Breast epithelium (tissue), 4 donors: Measurements from ENCODE around the gene DDC. TPM values are rescaled to one million over a fixed set of nuclear protein-coding genes. Genes with fewer than 3 reads are reported as not detected.

Experiments used
- DNase-seq, 2 donors: peaks; one replicate each; pipeline ENCODE4 v3.0.0-alpha.2; 2019; ENCODE audit warnings: low spot score in 2 of 2
- H3K27ac ChIP-seq, 2 donors: fragments of 200-600 bp; sonication (generic) in 1 of 2; one replicate each; pipeline ENCODE4 v1.5.1; 2016 to 2019; ENCODE audit warnings: mild to moderate bottlenecking in 1 of 2
- H3K27me3 ChIP-seq, 2 donors: fragments of 200-600 bp; sonication (generic) in 1 of 2; one replicate each; pipeline versions ENCODE4 v1.5.1 to v1.6.0; 2017 to 2019; ENCODE audit warnings: control low read depth in 1 of 2, mild to moderate bottlenecking in 1 of 2
- H3K36me3 ChIP-seq: fragments of 200-600 bp; one replicate; pipeline ENCODE4 v1.5.1; 2019
- H3K4me1 ChIP-seq, 2 donors: fragments of 200-600 bp; sonication (generic); one replicate each; pipeline ENCODE4 v1.5.1; 2016 to 2019; ENCODE audit warnings: control low read depth in 1 of 2
- H3K4me3 ChIP-seq, 3 donors: fragments of 200-600 bp; sonication (generic); 1 replicate in 2 of 3; 2 replicates in 1 of 3; pipeline ENCODE4 v1.5.1; 2016 to 2019; ENCODE audit warnings: mild to moderate bottlenecking in 3 of 3, moderate library complexity in 2 of 3
- H3K9me3 ChIP-seq, 2 donors: fragments of 200-600 bp; sonication (generic) in 1 of 2; one replicate each; pipeline ENCODE4 v1.5.1; 2016 to 2019; ENCODE audit warnings: control low read depth in 1 of 2
- CTCF ChIP-seq, 3 donors: fragments of 450-650 bp; IDR thresholded peaks; one replicate each; pipeline ENCODE4 v1.5.1; 2016 to 2017; ENCODE audit warnings: antibody characterized with exemption in 3 of 3, mild to moderate bottlenecking in 3 of 3, moderate library complexity in 3 of 3
- POLR2A ChIP-seq: fragments of 450-650 bp; IDR thresholded peaks from one replicate; pipeline ENCODE4 v1.6.1; 2016; ENCODE audit warnings: antibody characterized with exemption, mild to moderate bottlenecking, moderate library complexity
- POLR2AphosphoS5 ChIP-seq, 3 donors: sonication (generic); formaldehyde crosslinking; IDR thresholded peaks; one replicate each; pipeline ENCODE4 v1.6.1; 2017; ENCODE audit warnings: antibody characterized with exemption in 3 of 3
- intact Hi-C: fragments of 100-400 bp; cut with DNase I; formaldehyde crosslinking; loops from one replicate; pipeline ENCODE4 v1.15.1; 2023; ENCODE audit warnings: low total_unique reads
- total RNA-seq, 3 donors: library from RNA; depleted of rRNA; stranded (reverse); fragments of >200 nt; gene quantifications; one replicate each; pipeline ENCODE4 v1.1.0, GENCODE V29; 2016

Gene DDC
- total RNA-seq, 3 donors from 2014 or later = 0.29 to 0.33 TPM; not detected in 1

- DNase-seq = no peak
- Histone ChIP-seq H3K27me3 (no peaks in the 10 kb centered on the region), H3K4me3 (no peak overlapping the region), H3K27ac (no peak overlapping the region), H3K9me3 (no peaks in the 10 kb centered on the region), H3K4me1 (no peaks in the 10 kb centered on the region), H3K36me3 (peaks cover 4% of the 10 kb centered on the region)
- no peak for TF ChIP-seq CTCF (IDR thresholded peaks at IDR 0.05)
- no peak for TF ChIP-seq POLR2AphosphoS5 (IDR thresholded peaks at IDR 0.05)
- no peak for TF ChIP-seq POLR2A
- intact Hi-C loops = no loop called here
Measured at GRCh38 chr7:50608196-50608906, 43.1 kb upstream of the DDC start.

DNA sequence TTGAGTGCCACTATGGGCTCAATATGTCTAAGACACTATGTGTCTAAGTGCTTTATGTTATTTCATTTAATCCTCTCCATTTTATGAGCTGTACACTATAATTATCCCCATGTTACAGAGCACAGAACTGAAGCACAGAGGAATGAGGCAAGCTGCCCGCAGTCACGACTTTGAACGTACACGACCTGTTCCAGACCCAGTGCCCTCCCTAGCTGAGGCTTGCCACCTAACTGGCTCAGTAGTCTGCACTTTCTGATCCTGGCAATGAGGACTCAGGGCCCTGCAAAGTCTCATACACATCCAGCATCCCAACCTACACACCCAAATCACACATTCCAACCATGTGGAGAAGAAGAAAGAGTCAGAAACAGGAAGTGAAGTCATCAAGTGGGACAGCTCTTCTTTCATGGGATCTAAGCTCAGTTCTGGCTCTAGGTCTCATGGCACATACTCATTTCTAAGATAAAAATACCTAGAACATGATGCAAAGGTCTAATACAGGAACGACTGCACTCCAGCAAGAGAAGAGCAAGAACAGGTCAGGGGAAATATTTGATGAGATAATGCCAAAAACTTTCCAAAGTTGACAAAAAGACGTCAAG is 42.4 kb upstream of the DDC start:
- H3K4me3 ChIP-seq = no peak overlapping the region
- H3K27me3 ChIP-seq = no peaks in the 10 kb centered on the region
- no peaks in the 10 kb centered on the region for H3K9me3 ChIP-seq
- H3K36me3 ChIP-seq = peaks cover 4% of the 10 kb centered on the region
- TF ChIP-seq CTCF (IDR thresholded peaks at IDR 0.05) (no peak), POLR2AphosphoS5 (IDR thresholded peaks at IDR 0.05) (no peak), POLR2A (no peak)
- no peak for DNase-seq
- H3K4me1 ChIP-seq = no peaks in the 10 kb centered on the region
- H3K27ac ChIP-seq = no peak overlapping the region
- intact Hi-C loops = no loop called here

- DNase-seq = no peak
- Histone ChIP-seq H3K27ac (no peak overlapping the region), H3K9me3 (no peaks in the 10 kb centered on the region), H3K4me3 (no peak overlapping the region), H3K27me3 (no peaks in the 10 kb centered on the region), H3K4me1 (no peaks in the 10 kb centered on the region), H3K36me3 (peaks cover 4% of the 10 kb centered on the region)
- intact Hi-C loops = no loop called here
- TF ChIP-seq CTCF (IDR thresholded peaks at IDR 0.05) = no peak
- no peak for TF ChIP-seq POLR2A
- TF ChIP-seq POLR2AphosphoS5 (IDR thresholded peaks at IDR 0.05) = no peak
Measured at GRCh38 chr7:50605059-50605458, 39.9 kb upstream of the DDC start.

GRCh38 chr7:50603287-50603686 is 38.1 kb upstream of the DDC start:
- TF ChIP-seq POLR2AphosphoS5 (IDR thresholded peaks at IDR 0.05) (no peak), POLR2A (no peak), CTCF (IDR thresholded peaks at IDR 0.05) (no peak)
- no peak for DNase-seq
- intact Hi-C loops = no loop called here
- Histone ChIP-seq H3K9me3 (no peaks in the 10 kb centered on the region), H3K27me3 (no peaks in the 10 kb centered on the region), H3K4me3 (no peak overlapping the region), H3K27ac (no peak overlapping the region), H3K4me1 (no peaks in the 10 kb centered on the region), H3K36me3 (peaks cover 4% of the 10 kb centered on the region)

- DNase-seq = no peak
- H3K4me1 ChIP-seq = no peaks in the 10 kb centered on the region
- no peak overlapping the region for H3K27ac ChIP-seq
- intact Hi-C loops = no loop called here
- no peak overlapping the region for H3K4me3 ChIP-seq
- no peaks in the 10 kb centered on the region for H3K36me3 ChIP-seq
- no peak for TF ChIP-seq POLR2A
- TF ChIP-seq POLR2AphosphoS5 (IDR thresholded peaks at IDR 0.05) = no peak
- TF ChIP-seq CTCF (IDR thresholded peaks at IDR 0.05) = no peak
- H3K27me3 ChIP-seq = no peaks in the 10 kb centered on the region
- H3K9me3 ChIP-seq = no peaks in the 10 kb centered on the region
Measured at GRCh38 chr7:50599385-50599784, 34.2 kb upstream of the DDC start.
